D721Med (cell line): ENCODE data around the gene DUS2.

Source experiments
- DNase-seq: peaks from one replicate; pipeline ENCODE4 v3.0.0; 2011; ENCODE audit warnings: low spot score; ENCODE audit not compliant: insufficient read length
- FAIRE-seq: peaks from 2 replicates; lab custom pipeline; 2011; peaks lifted over from hg19 to GRCh38; lab: Jason Lieb, UNC
- CTCF ChIP-seq: IDR thresholded peaks from 2 replicates; pipeline ENCODE4 v1.5.1; 2012; ENCODE audit warnings: mild to moderate bottlenecking, control low read depth; ENCODE audit not compliant: insufficient read depth; ENCODE audit errors: missing control alignments

Gene DUS2

GRCh38 chr16:68033101-68033500 is 10.0 kb downstream of the DUS2 start:
- DNase-seq = no peak
- FAIRE-seq = no peak
- TF ChIP-seq CTCF = no peak

- no peak for FAIRE-seq
- DNase-seq = no peak
- TF ChIP-seq CTCF = no peak
These were observed 12.1 kb downstream of the DUS2 start for GRCh38 chr16:68035227-68035626.

GRCh38 chr16:68037841-68038597 is 14.9 kb downstream of the DUS2 start:
- no peak for DNase-seq
- no peak for TF ChIP-seq CTCF
- no peak for FAIRE-seq

- peak; percentile 71 for TF ChIP-seq CTCF
- FAIRE-seq (no peak), DNase-seq (peak; percentile 38)
These were observed 17.6 kb downstream of the DUS2 start for GRCh38 chr16:68040506-68041288.

- no peak for DNase-seq
- TF ChIP-seq CTCF = no peak
- FAIRE-seq = no peak
These were observed 18.7 kb downstream of the DUS2 start for GRCh38 chr16:68041783-68042182.

- TF ChIP-seq CTCF = no peak
- FAIRE-seq (no peak), DNase-seq (no peak)
These were observed 23.0 kb downstream of the DUS2 start for GRCh38 chr16:68046106-68046505.

- TF ChIP-seq CTCF = no peak
- no peak for FAIRE-seq
- DNase-seq = no peak
These were observed 24.9 kb downstream of the DUS2 start for GRCh38 chr16:68047987-68048386.
